ENCODE data around the gene SH2D5.

SH2D5 gene

DNA sequence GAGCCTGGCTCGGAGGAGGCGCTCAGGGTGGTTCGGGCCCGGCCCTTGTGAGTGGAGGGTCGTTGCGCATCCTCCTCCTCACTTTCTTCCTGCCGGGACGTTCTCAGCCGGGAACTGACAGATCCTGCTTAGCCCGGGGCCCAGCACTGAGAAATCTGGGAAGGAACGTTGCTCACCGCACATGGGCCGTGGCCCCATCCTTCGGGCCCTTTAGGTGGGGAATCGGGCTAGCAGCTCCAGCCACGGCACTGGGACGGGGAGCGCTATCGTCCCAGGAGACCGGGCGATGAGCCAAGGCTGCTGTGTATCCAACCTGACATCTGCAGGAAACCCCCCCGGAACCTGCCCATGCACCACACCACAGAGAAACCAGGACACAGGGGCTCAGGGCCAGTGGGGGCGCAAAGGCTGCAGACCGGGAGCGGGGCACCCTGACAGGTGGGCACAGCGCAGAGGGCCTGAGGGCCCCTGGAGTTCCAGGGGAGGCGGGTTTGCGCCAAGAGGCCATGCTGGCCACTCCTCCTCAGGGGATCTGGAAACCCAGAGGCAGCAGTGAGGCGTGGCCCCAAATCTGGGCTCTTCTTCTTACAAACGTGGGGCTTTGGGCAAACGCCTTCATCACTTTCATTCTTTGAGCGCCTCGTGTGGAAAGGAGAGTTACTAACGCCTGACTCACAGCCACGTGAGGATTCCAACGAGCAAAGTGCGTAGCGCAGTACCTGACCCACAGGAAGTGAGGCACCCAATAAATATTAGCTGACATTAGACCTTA lies at the start of gene SH2D5:
SH2D5 (minus strand) TSS at position 116 of the 772 bp plus-strand sequence. CDS start 4,659 bp downstream, outside the sequence.
- peak; percentile 79 for DNase-seq (ENCODE audit: low spot score)

DNA sequence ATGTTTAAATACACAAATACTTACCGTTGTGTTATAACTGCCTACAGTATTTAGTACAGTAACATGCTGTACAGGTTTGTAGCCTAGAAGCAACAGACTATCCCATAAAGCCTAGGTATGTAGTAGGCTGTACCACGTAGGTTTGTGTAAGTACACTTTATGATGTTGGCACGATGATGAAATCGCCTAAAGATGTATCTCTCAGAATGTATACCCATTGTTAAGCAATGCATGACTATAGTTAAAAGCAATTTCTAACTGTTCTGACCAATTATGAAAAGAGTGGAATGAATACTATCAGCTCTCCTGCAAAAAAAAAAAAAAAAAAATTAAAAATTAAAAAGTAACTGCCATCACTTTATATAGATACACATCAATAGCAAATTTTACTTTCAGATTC lies 43.2 kb upstream of the SH2D5 start:
- peak; percentile 34 for DNase-seq (ENCODE audit: low spot score)

DNA sequence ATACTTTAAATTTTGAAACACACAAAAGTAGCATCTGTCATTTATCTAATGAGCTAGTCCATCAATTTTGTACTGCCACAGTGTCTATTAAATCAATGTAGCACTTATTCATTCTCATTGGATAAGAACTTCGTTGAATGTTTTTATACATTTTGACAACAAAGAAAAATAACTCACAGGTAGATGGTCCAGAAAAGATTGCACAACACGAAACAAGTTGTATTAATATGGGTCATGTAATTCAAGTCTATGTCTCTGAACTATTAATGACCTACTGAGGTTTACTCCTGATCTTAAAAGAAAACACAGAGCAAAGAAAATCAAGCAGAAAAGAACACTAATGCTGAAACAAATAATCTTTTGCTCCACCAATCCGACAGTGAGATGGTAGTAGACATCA lies 39.3 kb upstream of the SH2D5 start:
- DNase-seq (ENCODE audit: low spot score) = no peak

DNA sequence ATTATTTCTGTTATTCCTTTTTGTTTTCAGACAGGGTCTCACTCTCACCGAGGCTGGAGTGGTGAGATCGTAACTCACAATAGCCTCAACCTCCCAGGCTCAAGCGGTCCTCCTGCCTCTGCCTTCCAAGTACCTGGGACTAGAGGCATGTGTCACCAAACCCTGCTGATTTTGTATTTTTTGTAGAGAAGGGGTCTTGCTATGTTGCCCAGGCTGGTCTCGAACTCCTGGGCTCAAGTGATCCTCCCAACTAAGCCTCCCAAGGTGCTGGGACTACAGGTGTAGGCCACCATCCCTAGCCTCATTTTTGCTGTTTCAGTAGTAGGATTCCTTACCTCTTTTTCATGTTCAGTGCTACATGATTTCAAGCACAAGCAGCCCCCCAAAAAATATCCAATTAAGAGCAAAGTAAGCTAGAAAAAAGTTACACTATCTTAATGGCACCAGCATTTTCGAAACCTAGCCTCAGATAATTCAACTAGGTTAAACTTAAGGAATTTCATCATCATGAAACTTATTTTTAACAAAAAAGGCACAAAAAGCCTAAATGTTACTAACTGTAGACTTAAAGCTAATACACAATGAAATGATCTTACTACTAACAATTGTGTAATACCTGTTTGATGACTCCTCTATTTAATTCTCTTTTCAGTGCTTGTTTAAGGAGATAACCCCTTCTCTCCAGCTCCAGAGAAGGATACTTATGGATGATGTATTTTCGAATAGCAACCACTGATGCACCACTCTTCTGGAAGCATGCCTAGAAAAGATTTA lies 38.0 kb upstream of the SH2D5 start:
- DNase-seq (ENCODE audit: low spot score) = no peak

DNA sequence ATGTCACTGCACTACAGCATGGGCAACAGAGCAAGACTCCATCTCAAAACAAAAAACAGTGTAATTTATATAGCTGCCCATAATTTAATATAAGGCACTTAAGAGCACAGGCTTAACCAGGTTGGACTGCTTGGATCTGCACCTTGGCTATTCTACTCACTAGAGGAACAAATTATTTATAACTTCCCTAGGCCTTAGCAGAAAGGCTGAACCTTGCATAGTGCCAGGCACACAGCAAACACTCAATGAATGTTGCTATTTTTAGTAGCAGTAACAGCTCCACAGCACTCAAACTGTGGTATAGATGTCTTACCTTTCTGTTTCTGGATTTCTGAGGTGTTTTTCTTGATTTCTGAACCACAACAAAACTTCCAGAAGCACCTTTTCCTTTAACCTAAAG lies 34.8 kb upstream of the SH2D5 start:
- DNase-seq (ENCODE audit: low spot score) = no peak

DNA sequence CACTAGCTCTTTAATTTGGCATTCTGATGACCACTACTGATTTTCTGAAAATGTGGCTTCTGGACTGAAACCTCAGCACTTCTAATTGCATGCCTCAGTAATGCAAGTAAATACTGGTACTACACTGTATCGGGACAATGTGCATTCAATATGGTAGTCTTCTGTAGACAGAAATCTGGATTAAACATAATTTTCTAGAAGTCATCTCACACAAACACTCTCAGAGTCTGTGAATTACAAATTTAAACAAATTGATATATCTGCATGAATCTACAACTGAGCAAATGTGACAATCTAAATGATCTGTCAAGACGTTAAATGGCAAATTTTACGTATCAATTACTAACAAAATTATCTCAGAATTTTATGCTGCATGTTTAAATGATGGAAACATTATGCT lies 30.9 kb upstream of the SH2D5 start:
- no peak for DNase-seq (ENCODE audit: low spot score)

DNA sequence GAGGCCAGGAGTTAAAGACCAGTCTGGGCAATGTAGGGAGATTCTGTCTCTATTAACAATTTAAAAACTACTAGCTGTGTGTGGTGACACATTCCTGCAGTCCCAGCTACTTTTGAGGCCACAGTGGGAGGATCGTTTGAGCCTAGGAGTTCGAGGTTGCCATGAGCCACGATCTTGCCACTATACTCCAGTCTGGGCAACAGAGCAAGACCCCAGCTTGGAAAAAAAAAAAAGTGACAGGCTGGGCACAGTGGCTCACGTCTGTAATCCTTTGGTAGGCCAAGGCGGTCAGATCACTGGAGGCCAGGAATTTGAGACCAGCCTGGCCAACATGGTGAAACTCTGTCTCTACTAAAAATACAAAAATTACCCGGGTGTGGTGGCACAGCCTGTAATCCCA lies 27.8 kb upstream of the SH2D5 start:
- no peak for DNase-seq (ENCODE audit: low spot score)

DNA sequence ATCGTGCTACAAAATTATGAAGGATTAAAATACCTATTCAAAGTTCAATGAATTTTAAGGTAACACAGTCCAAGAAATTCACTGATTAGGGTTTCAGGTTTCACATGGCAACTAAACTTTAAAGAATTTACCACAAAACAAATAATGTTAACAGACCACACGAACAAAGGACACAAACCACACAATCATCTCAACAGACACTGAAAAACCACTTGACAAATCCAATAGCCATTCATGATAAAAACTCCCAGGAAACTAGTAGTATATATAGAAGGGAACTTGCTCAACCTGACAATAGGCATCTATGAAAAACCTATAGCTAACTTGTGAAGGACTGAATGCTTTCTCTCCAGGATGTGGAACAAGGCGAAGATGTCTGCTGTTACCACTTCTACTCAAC lies 21.1 kb upstream of the SH2D5 start:
- no peak for DNase-seq (ENCODE audit: low spot score)

DNA sequence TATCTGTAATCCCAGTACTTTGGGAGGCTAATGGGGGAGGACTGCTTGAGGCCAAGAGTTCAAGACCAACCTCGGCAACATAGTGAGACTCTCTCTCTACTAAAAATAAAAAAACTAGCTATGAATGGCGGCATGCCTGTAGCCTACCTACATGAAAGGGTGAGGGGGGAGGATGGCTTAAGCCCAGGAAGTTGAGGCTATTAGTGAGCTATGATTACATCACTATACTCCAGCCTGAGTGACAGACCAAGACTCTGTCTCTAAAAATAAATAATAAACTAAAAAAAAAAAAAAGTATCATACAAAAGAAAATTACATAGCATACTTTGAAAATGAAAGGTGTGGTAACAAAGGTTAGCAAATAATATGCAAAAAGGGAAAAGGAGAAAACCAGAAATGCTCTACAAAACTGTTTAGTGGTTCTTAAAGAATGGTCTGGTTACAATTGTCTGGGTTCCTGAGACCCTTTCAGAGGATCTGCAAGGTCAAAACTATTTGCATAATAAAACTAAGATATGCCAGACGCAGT lies 19.0 kb upstream of the SH2D5 start:
- DNase-seq (ENCODE audit: low spot score) = no peak

DNA sequence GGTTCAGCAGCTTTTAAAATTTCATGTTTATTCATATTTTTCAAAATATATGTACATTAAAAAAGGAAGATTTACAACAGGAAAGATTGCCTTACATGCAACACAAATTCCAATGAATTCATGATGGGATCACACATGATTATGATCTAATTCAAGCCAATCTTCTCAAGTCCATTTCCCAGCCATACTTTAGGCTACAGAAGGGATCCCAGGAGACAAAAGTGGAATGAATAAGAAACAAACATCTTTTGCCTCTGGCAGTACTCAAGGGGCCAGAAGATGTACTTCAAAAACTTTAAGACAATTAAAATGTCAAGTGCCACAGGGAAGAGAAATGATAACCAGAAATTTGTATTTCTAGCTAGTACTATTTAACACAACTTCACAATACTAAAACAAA lies 10.2 kb upstream of the SH2D5 start:
- no peak for DNase-seq (ENCODE audit: low spot score)

DNA sequence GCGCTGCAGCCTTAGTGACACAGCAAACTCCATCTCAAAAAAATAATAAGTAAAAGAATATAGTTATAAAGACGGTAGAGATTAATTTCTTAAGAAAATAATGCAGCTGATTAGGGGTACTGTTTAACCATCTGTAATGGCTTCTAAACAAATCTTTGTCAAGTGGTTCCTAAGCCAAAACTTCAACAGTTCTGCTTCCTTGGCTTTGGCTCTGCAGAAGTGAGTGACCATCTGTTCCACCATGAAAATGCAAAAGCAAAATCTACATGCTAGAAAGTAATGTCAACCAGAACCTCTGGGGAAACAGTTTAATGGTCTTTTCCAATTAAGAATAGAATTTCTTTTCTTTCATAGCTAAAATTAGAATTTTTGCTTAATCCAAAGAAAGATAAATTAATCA lies 8.3 kb upstream of the SH2D5 start:
- DNase-seq (ENCODE audit: low spot score) = no peak

DNA sequence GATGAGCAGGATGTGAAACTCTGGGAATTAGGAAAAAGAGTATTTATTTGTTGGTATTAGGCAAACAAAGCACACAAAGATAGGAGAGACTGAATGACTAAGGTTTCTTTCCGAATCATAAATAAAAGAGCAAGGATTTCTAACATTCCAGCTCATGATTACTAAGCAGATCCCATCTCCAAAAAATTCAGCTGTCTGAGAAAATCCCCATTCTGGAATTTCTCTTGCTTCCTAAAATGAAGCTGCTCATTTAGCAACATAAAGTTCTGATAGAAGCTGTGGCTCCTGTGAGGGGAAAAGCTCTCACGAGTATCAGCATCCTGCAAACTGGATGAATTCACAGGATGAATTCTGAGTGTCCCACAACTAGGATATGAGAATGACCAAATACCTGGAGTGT lies 6.7 kb upstream of the SH2D5 start:
- DNase-seq (ENCODE audit: low spot score) = no peak

DNA sequence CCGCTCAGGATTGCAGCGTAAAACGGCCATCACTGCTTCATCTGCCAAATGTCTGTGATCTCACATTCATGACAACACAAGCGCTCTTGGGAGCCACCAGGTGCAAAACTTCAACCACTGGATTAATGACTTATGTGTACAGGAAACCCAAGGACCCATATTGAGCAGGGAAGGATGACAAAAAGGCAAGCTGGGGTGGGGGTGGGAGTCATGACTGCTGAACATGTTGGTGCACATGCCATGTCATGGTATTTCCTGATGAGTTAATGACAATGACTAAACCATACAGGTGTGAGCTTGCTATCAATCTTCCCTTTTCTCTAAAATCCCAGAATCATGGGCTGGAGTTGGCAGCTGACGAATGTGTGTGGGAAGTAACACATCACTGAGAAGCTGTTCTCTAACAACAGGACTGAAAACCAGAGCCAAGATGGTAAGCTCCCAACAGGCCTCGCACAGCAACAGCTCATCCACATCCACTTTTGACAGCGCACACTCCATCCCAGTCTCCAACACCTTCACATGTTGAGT lies 3.1 kb upstream of the SH2D5 start:
- DNase-seq (ENCODE audit: low spot score) = no peak

DNA sequence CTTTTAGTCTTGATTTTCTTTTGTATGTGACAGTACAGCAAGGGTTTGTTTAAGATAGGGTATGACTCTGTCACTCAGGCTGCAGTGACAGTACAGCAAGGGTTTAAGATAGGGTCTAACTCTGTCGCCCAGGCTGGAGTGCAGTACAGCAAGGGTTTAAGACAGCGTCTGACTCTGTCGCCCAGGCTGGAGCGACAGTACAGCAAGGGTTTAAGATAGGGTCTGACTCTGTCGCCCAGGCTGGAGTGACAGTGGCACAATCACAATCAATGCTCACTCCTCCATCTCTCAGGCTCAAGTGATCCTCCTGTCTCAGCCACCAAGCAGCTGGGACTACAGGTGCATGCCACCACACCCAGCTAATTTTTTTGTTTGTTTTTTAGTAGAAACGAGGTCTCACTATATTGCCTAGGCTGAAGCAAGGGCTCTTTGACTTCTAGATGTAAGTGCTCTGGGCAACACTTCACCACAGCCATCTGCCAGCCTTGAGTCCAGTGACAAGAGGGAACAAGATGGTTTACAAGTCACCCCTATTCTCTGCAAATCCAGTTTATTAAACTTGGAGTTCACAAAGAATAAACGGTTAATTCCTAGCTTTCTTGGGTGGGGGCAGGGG lies 965 bp upstream of the SH2D5 start:
- no peak for DNase-seq (ENCODE audit: low spot score)

DNA sequence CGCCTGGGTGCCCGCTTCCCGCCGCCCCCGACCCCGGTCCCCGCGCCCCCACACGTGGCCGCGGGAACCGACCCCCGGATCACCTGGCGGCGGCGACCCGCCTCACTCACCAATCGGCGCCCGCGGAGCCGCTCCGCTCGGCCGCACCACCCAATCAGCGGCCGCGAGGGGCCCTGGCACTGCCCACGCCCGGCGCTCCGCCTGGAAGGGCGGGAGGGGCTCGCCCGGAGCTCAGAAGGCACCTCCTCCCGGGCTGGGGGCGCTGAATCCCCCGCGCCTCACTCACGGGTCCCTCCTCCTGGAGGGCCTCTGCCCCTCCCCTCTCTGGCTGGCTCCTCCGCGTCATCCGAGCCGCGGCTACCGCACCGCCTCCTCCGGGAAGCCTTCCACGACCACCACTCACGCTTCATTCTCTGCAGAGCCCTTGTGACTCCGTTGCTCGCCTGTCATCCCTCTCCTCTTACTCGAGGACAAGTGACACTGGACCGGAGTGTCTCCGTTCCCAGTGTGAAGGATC lies 374 bp downstream of the SH2D5 start:
- DNase-seq (ENCODE audit: low spot score) = peak; percentile 42

DNA sequence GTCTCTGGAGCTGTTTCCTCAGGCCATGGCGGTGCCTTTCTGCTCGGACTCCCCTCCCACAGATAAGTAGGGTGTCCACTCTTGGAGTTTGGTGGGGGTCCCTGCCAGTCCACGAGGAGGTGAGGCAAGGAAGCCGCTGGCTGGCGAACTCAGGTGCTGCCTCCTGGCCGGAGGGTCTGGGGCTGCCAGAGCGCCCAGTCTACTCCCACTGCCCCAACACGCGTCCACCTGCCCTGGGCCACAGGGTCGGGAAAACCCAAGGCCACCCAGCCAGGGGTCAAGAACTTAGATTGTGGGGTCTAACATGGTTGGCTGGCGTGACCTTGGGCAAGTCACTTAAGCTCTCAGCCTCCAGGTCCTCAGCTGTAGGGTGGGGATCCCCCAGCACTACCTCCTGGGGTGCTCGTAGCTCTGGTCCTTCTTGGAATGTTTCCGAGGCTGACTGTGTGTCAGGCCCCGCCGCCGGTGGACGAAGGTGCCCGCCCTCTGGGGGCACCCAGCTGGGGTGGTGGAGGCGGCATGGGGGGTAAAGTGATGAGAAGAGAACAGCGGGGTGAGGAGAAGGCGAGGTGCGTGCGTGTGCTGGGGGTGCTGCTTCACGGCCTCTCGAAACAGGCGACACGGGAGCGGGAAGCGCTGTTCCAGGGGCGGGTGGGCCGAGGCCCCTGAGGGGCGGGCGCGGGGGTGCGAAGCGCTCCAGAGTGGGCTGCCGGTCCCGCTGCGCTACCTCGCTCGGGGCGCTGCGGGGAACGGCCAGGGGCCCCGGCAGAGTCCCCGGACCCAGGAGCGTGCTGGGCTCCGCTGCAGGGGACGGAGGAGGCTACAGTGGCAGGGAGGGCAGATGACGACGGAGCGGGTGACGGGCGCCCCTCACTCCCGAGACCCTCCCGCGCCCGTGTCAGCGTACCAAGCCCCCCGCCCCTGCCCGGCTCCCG lies 1.2 kb downstream of the SH2D5 start:
- no peak for DNase-seq (ENCODE audit: low spot score)

DNA sequence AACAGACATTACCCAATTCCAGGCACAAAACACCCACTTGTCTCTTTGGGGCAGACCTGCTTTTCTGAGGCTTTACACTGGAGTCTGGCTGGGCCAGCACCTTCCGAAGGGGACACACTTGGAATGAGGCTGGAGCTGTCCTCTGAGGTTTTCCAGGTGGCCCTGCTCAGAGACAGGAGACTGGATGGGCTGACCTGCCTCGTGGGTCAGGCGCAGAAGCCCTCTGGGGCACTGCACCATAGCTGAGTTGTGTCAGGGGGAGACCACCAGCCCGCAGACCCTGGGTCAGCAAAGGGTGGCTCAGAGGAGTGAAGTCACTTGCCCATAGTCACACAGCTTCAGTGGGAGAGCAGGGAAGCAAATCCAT lies 1.8 kb downstream of the SH2D5 start:
- DNase-seq (ENCODE audit: low spot score) = no peak

DNA sequence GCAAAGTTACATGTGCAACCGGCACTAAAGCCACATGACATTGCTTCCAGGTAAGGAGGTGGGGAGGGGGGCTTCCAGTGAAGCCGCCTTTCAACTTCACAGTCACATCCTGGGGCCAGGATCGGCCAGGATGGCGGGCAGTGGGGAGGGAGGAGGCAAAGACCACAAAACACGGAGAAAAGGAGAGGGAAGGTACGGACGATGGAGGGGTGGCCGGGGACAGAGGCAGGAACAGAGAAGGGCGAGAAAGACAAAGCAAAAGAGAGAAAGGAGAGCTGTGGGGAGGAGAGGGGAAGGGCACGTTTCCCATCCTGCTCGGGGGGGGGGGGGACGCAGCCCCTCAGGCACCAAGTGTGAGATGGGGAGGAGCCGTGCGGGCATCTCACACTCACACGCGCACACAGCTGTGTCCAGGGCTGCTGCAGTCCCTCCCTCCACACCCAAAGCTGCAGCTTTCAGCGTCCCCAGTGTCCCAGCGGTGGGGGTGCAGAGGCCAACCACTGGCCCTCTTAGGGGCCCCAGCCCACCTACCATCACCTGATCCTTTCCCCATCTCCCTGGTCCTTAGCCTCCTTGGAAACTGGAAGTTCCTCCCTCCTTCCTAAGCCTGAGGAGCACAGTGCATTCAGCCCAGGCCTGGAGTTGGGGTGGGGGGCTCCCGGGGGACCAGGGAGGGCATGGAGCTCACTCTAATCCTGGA lies 2.4 kb downstream of the SH2D5 start:
- DNase-seq (ENCODE audit: low spot score) = no peak

DNA sequence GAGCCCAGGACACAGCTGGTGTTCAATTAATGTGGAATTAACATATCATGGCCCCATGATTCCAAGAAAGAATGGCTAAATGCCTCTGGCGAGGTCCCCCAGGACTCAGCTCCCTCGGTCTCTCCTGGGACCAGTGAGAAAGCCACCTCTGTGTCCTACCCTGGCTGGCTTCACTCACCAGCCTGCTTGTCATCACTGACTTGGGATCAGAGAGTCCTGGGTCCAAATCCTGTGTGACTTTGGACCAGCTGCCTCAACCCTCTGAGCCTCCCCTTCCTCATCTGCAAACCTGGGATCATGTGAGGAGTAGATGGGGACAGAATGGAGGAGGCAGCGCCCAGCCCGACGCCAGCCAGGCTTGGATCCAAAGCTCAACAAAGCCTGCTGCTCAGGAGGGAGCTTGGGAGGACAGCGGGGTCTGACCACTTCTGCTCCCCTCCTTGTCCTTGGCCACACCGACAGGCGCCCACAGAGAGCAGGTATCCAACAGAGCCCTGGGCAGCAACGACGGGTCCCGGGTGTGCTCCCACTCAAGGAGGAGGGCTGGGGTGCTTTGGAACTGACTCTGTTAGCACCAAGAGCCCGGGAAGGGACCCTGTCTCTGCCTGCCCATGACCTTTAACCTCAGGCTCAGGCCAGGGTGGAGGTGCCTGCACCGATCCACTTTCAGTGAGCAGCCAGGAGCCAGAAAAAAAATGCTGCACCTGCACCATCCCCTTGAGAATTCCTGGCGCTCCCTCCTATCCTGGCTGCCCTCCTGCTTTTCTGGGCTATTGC lies 3.2 kb downstream of the SH2D5 start:
- no peak for DNase-seq (ENCODE audit: low spot score)

All from activated CD4-positive, alpha-beta T cell treated with anti-CD3 and anti-CD28 coated beads, Interleukin-2, Interleukin-4, amounts not matched to agents 100 ng/mL and 50 ng/mL, durations not matched to agents 16 hours and 8 hours (primary cell).